A204.1 (cell line): ENCODE measurements around the gene THEM5.
"Not testable (repeated sequence)": the region's sequence is repeated elsewhere in the genome, so short reads cannot be mapped to it uniquely, and the experiment has no call there.

Experiments used
- FAIRE-seq: peaks from 2 replicates; lab custom pipeline; 2012; peaks lifted over from hg19 to GRCh38; lab: Jason Lieb, UNC

The THEM5 gene

DNA sequence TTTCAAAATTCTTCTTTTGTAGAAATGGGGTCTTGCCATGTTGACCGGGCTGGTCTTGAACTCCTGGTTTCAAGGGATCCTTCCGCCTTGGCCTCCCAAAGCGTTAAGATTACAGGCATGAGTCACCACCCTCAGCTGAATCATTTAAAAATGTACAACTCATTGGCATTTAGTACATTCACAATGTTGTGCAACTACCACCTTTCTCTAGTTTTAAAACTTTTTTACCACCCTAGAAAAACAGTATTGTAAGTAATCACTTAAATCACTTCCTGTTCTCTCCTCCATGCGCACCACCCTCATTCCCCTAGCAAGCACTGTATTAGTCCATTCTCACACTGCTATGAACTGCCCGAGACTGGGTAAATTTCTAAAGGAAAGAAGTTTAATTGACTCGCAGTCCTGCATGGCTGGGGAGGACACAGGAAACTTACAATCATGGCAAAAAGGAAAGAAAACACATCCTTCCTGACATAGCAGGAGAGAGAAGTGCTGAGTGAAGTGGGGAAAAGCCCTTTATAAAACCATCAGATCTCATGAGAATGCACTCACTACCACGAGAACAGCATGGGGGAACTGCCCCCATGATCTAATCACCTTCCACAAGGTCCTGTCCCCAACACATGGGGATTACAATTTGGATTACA lies 14.4 kb upstream of the THEM5 start:
- no peak for FAIRE-seq

DNA sequence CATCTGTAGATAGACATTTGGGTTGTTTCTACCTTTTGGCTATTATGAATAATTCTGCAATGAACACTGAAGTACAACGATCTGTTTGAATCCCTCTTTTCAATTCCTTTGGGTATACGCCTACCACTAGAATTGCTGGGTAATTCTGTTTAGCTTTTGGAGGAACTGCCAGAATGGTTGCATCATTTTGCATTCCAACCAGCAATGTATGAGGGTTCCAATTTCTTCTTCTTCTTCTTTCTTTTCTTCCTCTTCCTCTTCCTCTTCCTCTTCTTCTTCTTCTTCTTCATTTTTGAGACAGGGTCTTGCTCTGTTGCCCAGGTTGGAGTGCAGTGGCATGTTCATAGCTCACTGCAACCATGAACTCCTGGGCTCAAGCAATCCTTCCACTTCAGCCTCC lies 13.8 kb upstream of the THEM5 start:
- FAIRE-seq: no peak

DNA sequence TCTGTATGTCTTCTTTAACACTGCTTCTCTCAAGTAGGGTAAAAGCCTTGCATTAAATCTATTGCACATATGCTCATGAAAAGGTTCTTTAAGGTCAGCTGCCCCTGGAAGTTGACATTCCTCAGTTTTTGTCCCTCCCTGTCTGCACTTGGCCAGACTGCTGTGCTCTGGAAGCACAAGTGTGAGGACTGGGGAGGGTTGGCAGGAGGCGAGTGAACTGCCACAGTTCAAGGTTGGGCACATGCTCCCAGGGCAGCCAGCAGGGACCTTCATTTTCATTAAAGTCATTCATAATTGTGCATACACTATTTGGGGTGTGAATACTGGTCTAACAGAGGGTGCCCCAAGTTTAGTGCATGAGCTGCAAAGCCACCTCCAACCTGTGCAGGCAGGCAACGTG lies 10.9 kb upstream of the THEM5 start:
- FAIRE-seq: no peak

DNA sequence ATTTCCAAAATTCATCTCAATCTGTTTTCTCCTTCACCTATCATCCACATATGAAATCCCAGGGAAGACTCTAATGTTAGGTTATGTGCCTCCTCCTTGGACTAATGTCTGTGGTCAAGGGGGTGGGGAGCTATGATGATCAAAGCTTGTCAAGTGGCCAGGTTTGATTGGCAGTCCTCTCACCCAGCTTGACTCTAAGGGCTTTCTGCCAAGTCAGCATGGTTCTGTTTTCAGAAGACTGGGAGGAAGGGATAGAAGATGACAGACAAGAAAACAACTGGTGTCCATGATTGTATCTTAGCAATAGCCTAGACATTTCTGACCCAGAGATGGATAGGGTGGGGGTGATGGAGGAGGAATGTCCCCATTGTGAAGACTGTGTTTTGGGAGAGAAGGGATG lies 9.1 kb upstream of the THEM5 start:
- no peak for FAIRE-seq

- FAIRE-seq: no peak
Observed at GRCh38 chr1:151860504-151861187, 7.1 kb upstream of the THEM5 start.

- no peak for FAIRE-seq
Observed at GRCh38 chr1:151859891-151860293, 6.4 kb upstream of the THEM5 start.

- no peak for FAIRE-seq
Observed at GRCh38 chr1:151858886-151859665, 5.6 kb upstream of the THEM5 start.

- no peak for FAIRE-seq
Observed at GRCh38 chr1:151858030-151858746, 4.7 kb upstream of the THEM5 start.

- no peak for FAIRE-seq
Observed at GRCh38 chr1:151855933-151856332, 2.4 kb upstream of the THEM5 start.

DNA sequence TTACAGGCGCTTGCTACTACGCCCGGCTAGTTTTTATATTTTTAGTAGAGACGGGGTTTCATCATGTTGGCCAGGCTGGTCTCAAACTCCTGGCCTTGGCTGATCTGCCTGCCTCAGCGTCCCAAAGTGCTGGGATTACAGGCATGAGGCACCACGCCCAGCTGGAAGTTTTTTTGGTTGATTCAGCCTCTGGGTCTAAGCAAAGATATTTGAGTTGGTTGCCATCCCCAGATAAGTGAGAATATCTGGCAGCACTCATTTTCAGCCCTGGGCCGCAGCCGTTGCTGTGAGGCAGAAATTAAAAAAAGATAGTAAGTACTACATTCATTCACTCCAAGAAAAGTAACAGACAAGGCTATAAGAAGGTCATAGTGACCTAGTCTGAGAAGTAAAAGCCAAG lies 2.0 kb upstream of the THEM5 start:
- not testable (repeated sequence) for FAIRE-seq

DNA sequence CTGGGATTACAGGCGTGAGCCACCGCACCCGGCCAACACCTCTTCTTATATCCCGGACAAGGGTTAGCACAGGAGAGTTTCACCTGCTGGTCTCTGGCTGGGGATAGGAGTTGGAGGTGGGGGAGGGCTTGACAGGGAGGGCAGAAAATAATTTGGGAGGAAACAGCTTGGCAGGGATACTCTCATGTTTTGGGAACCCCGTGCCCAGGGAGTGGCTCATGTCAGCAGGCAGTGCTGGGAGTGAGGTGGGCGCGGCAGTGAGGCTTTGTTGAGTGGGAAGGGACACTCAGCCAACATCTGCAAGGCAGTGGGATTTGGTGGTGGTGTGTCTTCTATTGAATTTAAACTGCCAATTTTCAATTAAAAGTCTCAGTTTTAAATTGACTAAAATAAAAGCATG lies 1.1 kb upstream of the THEM5 start:
- FAIRE-seq: no peak

GRCh38 chr1:151852733-151853132 lies 779 bp downstream of the THEM5 start:
- FAIRE-seq: no peak

DNA sequence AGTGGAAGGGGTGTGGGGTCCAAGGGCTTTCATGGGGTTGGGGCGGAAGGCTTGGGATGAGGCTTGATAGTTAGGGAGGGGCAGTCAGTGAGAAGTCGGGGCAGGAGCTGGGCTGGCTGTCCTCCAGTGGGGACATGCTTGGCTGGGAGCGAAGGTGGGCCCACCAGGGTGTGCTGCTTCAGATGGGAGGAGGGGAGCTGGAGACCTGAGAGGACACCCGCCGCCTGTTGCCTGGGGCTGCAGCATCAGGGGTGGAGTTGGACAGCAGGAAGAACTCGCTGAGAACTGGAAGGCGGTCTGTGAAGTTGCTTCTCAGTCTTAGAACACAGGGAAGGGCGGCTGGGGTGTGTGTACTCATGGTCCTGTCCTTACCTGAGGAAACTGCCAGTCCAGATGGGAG lies 1.6 kb downstream of the THEM5 start:
- no peak for FAIRE-seq

- FAIRE-seq: no peak
Observed at GRCh38 chr1:151849871-151850270, 3.6 kb downstream of the THEM5 start.

DNA sequence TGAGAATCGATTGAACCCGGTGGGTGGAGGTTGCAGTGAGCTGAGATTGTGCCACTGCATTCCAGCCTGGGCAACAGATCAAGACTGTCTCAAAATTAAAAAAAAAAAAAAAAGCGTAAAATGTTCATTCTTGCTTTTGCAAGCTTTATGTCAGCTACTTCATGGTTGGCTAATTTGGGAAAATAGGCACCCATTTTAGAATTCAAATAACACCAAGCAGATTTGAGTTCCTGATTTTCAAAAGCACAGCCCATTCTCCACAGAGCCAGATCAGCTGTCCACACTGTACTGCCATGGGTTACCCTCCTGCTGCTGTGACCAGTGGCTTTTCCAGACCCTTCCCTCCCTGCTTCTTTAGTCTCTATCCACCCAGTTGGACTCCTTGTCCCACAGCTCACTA lies 4.4 kb downstream of the THEM5 start:
- FAIRE-seq: no peak

DNA sequence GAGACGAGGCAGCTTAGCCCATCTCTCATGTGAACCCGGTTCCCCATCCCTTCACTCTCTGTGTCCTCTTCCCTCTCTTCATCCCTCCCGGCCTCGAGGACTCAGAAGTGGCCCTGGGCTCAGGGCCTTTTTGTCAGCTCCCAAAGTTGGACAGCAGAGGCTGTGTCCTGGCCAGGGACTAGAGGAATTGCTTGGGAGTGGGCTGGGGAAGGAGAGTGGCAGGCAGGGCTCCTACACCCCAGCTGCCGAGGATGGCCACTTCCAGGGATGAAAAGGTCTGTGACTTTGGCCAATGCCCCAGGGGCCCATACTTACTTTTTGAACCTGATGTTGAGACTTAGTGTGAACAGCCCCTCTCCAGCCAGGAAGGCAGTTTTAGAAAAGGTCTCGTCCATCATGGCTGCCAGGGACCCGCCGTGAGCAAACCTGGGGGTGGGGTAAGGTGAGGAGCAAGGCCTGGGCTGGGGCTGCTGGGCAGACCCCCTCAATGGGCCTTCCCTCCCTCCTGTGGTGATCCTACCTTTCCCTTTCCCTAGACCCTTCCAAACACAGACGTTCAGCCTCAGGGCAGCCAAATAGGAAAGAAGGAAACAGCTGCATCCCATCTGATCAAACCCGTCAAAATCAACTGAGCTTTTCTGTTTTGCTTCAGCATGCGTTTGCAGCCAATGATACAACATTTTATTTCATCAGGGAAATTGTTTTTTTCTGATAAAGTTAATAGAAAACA lies 5.5 kb downstream of the THEM5 start:
- FAIRE-seq: no peak

DNA sequence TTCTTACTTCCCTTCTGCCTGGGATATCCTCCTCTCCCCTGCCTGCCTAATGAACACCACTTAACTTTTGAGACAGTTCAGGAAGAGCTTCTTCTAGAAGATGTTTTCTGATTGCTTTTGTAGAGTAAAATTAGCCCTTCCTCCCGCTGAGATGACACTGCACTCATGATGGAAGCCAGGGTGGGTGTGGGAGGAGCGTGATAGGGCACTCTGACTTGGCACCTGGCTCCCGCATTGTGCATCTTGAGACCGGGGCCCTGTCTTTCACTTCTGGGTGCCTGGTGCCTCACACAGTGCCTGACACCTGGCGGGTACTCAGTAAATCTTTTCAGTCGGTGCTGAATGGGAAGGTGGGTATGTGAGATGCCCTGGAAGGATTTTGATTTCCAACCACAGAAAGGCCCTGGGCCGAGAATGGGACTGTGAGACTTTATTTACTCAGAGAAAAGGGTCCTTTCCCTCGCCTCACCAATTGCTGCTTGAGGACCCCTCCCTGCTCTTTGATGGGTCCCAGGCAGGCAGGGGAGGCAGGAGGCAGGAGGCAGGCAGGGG lies 6.8 kb downstream of the THEM5 start:
- no peak for FAIRE-seq

DNA sequence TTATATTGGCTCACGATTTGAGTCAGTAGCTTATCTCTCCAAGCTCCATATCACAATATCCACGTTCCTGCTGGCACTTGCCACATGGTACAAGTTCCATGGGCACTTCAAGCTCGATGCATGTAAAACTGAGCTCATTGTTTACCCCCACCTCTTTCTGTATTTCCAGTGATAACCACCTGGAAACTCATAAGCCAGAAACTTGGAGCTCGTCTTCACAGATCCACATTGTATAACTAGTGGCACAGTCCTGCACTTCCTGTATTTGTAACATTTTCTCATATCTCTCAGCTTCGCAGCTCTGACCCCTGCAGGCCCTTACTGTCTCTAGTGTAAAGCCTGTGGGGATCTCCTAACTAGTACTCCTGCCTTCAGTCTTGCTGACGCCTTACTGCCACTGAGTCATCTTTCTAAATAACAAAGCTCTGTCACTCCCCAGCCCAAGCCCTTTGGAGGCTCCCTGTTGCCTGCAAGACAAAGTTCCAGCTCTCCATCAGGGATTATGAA lies 7.4 kb downstream of the THEM5 start:
- no peak for FAIRE-seq

DNA sequence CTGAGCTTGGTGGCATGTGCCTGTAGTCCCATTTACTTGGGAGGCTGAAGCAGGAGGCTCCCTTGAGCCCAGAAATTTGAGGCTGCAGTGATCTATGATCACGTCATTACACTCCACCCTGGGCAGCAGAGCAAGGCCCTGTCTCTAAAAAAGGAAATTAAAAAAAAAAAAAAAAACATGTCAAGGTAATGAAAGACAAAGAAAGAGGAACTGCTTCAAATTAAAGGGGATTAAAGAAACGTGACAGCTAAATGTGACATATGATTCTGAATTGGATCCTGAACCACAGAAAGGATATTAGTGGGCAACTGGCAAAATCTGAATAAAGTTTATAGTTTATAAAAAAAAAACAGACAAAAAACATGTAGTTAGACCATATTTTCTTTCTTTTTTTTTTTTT lies 10.1 kb downstream of the THEM5 start:
- FAIRE-seq: no peak

GRCh38 chr1:151841141-151841540 lies 12.4 kb downstream of the THEM5 start:
- no peak for FAIRE-seq

DNA sequence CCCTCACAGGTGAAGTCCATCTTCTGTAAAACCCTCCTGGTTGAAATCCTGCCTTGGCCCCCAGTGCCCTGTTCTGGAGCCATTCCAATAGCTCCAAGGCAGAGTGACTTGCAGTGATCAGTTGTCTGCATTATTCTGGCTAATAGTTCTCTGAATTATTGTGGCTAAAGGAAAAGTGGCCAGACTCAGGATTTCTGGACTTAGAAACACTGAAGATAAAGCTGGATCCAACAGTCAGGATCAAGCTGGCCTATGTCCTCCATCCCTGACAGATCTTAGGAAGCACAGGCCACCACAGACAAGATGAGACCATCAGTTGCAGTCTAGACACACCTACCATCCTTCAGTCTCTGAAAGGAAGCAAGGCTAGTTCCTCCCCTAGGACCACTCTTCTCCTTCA lies 13.1 kb downstream of the THEM5 start:
- no peak for FAIRE-seq
